Measurements from ENCODE around the gene HSD17B2. TPM values are rescaled to one million over a fixed set of nuclear protein-coding genes. Genes with fewer than 3 reads are reported as not detected.

HSD17B2 gene
- total RNA-seq, 1 experiment from 2014 or later = not detected

GRCh38 chr16:82061861-82062525 lies 26.9 kb downstream of the HSD17B2 start:
- DNase-seq (ENCODE audit: low read depth, low spot score) = peak; percentile 47
- in situ Hi-C loops (cut with HindIII; ENCODE audit: low pct_unique_long_range_greater_than_20kb, low sequenced_read_pairs) = no loop called here

- in situ Hi-C loops (cut with HindIII; ENCODE audit: low pct_unique_long_range_greater_than_20kb, low sequenced_read_pairs) = no loop called here
- no peak for DNase-seq (ENCODE audit: low read depth, low spot score)
Observed at GRCh38 chr16:82062645-82063058, 27.6 kb downstream of the HSD17B2 start.

- in situ Hi-C loops (cut with HindIII; ENCODE audit: low pct_unique_long_range_greater_than_20kb, low sequenced_read_pairs) = no loop called here
- no peak for DNase-seq (ENCODE audit: low read depth, low spot score)
Observed at GRCh38 chr16:82063456-82064082, 28.5 kb downstream of the HSD17B2 start.

GRCh38 chr16:82067042-82067803 lies 32.2 kb downstream of the HSD17B2 start:
- in situ Hi-C loops (cut with HindIII; ENCODE audit: low pct_unique_long_range_greater_than_20kb, low sequenced_read_pairs) = no loop called here
- DNase-seq (ENCODE audit: low read depth, low spot score) = no peak

- no peak for DNase-seq (ENCODE audit: low read depth, low spot score)
- in situ Hi-C loops (cut with HindIII; ENCODE audit: low pct_unique_long_range_greater_than_20kb, low sequenced_read_pairs) = no loop called here
Observed at GRCh38 chr16:82067804-82068325, 32.8 kb downstream of the HSD17B2 start.

GRCh38 chr16:82070656-82071369 lies 35.8 kb downstream of the HSD17B2 start:
- in situ Hi-C loops (cut with HindIII; ENCODE audit: low pct_unique_long_range_greater_than_20kb, low sequenced_read_pairs) = no loop called here
- peak; percentile 13 for DNase-seq (ENCODE audit: low read depth, low spot score)

GRCh38 chr16:82071421-82071820 lies 36.4 kb downstream of the HSD17B2 start:
- no peak for DNase-seq (ENCODE audit: low read depth, low spot score)
- in situ Hi-C loops (cut with HindIII; ENCODE audit: low pct_unique_long_range_greater_than_20kb, low sequenced_read_pairs) = no loop called here

- no peak for DNase-seq (ENCODE audit: low read depth, low spot score)
- in situ Hi-C loops (cut with HindIII; ENCODE audit: low pct_unique_long_range_greater_than_20kb, low sequenced_read_pairs) = no loop called here
Observed at GRCh38 chr16:82072313-82072712, 37.3 kb downstream of the HSD17B2 start.

GRCh38 chr16:82074019-82074558 lies 39.0 kb downstream of the HSD17B2 start:
- in situ Hi-C loops (cut with HindIII; ENCODE audit: low pct_unique_long_range_greater_than_20kb, low sequenced_read_pairs) = no loop called here

GRCh38 chr16:82078125-82078524 lies 43.1 kb downstream of the HSD17B2 start:
- DNase-seq (ENCODE audit: low read depth, low spot score) = no peak
- in situ Hi-C loops (cut with HindIII; ENCODE audit: low pct_unique_long_range_greater_than_20kb, low sequenced_read_pairs) = no loop called here

More at GRCh38 chr16:82074019-82074558, 39.0 kb downstream of the HSD17B2 start:
- DNase-seq (ENCODE audit: low read depth, low spot score) = no peak

- no peak for DNase-seq (ENCODE audit: low read depth, low spot score)
- in situ Hi-C loops (cut with HindIII; ENCODE audit: low pct_unique_long_range_greater_than_20kb, low sequenced_read_pairs) = no loop called here
Observed at GRCh38 chr16:82079892-82080291, 44.8 kb downstream of the HSD17B2 start.

GRCh38 chr16:82081264-82081663 lies 46.2 kb downstream of the HSD17B2 start:
- no peak for DNase-seq (ENCODE audit: low read depth, low spot score)
- in situ Hi-C loops (cut with HindIII; ENCODE audit: low pct_unique_long_range_greater_than_20kb, low sequenced_read_pairs) = no loop called here

GRCh38 chr16:82082097-82082496 lies 47.0 kb downstream of the HSD17B2 start:
- in situ Hi-C loops (cut with HindIII; ENCODE audit: low pct_unique_long_range_greater_than_20kb, low sequenced_read_pairs) = no loop called here

GRCh38 chr16:82082543-82083244 lies 47.6 kb downstream of the HSD17B2 start:
- DNase-seq (ENCODE audit: low read depth, low spot score) = no peak
- in situ Hi-C loops (cut with HindIII; ENCODE audit: low pct_unique_long_range_greater_than_20kb, low sequenced_read_pairs) = no loop called here

More at GRCh38 chr16:82082097-82082496, 47.0 kb downstream of the HSD17B2 start:
- no peak for DNase-seq (ENCODE audit: low read depth, low spot score)

- DNase-seq (ENCODE audit: low read depth, low spot score) = no peak
- in situ Hi-C loops (cut with HindIII; ENCODE audit: low pct_unique_long_range_greater_than_20kb, low sequenced_read_pairs) = no loop called here
Observed at GRCh38 chr16:82083710-82084353, 48.8 kb downstream of the HSD17B2 start.

- in situ Hi-C loops (cut with HindIII; ENCODE audit: low pct_unique_long_range_greater_than_20kb, low sequenced_read_pairs) = no loop called here
- no peak for DNase-seq (ENCODE audit: low read depth, low spot score)
Observed at GRCh38 chr16:82085011-82085779, 50.1 kb downstream of the HSD17B2 start.

All from SK-MEL-5 (cell line).